Activated naive CD4-positive, alpha-beta T cell treated with anti-CD3 and anti-CD28 coated beads, Interleukin-2, amount 10 ng/mL, durations not matched to agents 7 days and 5 days (primary cell): ENCODE data around the gene NEUROD1.

ENCODE experiments used
- CTCF ChIA-PET: fragments of 350-600 bp; sonication (Branson Sonifier 250); formaldehyde crosslinking; loops from one replicate; lab custom pipeline; 2021; ENCODE audit warnings: antibody characterized with exemption; lab: Charles Lee
- DNase-seq: peaks from one replicate; pipeline ENCODE4 v3.0.0-alpha.2; 2020
- H3K27ac Mint-ChIP-seq: one replicate; pipeline ENCODE4 v1.8.0; 2021; ENCODE audit warnings: mild to moderate bottlenecking, moderate library complexity, mixed read lengths
- H3K27me3 Mint-ChIP-seq: one replicate; pipeline ENCODE4 v1.8.0; 2021; ENCODE audit warnings: mild to moderate bottlenecking, mixed read lengths
- H3K36me3 Mint-ChIP-seq: one replicate; pipeline ENCODE4 v1.8.0; 2021; ENCODE audit warnings: mixed read lengths
- H3K4me1 Mint-ChIP-seq: one replicate; pipeline ENCODE4 v1.8.0; 2021; ENCODE audit warnings: mixed read lengths
- H3K4me3 Mint-ChIP-seq: one replicate; pipeline ENCODE4 v1.8.0; 2021; ENCODE audit warnings: mild to moderate bottlenecking, moderate library complexity, mixed read lengths
- H3K9me3 Mint-ChIP-seq: one replicate; pipeline ENCODE4 v1.8.0; 2021; ENCODE audit warnings: mixed read lengths

NEUROD1 gene

DNA sequence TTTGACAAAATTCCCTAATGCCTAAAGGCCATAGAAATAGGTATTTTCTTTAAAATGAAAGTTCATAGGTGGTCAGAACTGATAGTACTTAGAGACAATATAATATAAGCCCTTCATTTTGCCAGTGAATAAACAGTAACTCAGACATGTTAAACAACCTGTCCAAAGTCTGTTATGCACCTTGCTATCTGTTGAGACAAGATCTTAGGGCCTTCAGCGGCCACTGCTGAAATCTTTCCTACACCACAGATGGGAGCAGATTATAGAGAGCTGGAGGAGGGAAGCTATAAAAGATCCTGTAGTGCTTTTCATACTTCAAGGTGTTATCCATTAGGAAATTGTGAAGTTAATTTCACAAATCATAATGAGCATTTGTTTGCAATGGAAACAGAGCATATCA is 37.2 kb downstream of the NEUROD1 start:
- H3K36me3 Mint-ChIP-seq: no peaks in the 10 kb centered on the region
- H3K4me1 Mint-ChIP-seq: no peaks in the 10 kb centered on the region
- no peak overlapping the region for H3K27ac Mint-ChIP-seq
- peaks cover 18% of the 10 kb centered on the region for H3K27me3 Mint-ChIP-seq
- no peak for DNase-seq
- H3K4me3 Mint-ChIP-seq: no peak overlapping the region
- no peaks in the 10 kb centered on the region for H3K9me3 Mint-ChIP-seq
- CTCF ChIA-PET: interaction anchor here (0.8 kb wide), 1 partner anchor 741 kb away, joined by 3 read pairs; no protein-coding TSS in a partner anchor

DNA sequence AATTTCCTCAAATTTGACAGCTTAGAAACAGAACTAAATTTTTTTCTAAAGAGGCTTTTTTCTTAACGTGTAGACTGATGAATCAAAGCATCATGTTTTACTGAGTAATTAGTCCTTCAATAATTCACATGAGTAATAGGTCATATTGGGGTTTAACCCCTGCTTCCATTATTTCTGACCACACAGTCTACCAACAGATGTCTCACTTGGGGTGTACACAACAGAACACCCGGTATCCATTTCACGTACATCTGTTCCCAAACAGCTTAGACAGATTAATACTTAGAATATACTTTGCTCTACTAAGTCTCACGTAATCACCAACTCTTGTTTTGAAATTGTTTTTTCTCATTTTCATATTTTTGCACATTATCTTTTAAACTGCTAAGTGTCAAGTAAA is 38.2 kb downstream of the NEUROD1 start:
- Mint-ChIP-seq H3K27me3 (peaks cover 12% of the 10 kb centered on the region), H3K4me3 (no peak overlapping the region), H3K36me3 (no peaks in the 10 kb centered on the region), H3K9me3 (no peaks in the 10 kb centered on the region), H3K4me1 (no peaks in the 10 kb centered on the region), H3K27ac (no peak overlapping the region)
- DNase-seq: no peak
- CTCF ChIA-PET: no interaction called here

DNA sequence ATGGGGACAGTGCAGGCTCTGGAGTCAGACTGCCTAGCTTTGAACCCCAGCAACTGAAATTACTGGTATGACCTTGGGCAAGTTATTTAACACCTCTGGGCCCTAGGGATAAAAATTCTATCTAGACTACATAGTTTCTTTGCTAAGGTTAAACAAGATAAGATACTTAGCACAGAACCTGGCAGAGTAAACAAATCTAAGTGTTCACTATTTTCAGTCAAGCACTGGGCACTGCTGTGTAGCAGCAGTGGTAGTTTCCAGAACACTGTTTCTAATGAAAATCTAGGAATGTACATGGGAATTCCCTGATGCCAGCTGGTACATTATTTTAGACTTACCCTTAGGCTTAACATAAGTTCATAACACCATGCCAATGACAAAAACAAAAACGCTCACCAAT is 40.6 kb downstream of the NEUROD1 start:
- CTCF ChIA-PET: no interaction called here
- Mint-ChIP-seq H3K9me3 (no peaks in the 10 kb centered on the region), H3K27ac (no peak overlapping the region), H3K4me3 (no peak overlapping the region), H3K27me3 (peaks cover 8% of the 10 kb centered on the region), H3K4me1 (no peaks in the 10 kb centered on the region), H3K36me3 (no peaks in the 10 kb centered on the region)
- DNase-seq: no peak

DNA sequence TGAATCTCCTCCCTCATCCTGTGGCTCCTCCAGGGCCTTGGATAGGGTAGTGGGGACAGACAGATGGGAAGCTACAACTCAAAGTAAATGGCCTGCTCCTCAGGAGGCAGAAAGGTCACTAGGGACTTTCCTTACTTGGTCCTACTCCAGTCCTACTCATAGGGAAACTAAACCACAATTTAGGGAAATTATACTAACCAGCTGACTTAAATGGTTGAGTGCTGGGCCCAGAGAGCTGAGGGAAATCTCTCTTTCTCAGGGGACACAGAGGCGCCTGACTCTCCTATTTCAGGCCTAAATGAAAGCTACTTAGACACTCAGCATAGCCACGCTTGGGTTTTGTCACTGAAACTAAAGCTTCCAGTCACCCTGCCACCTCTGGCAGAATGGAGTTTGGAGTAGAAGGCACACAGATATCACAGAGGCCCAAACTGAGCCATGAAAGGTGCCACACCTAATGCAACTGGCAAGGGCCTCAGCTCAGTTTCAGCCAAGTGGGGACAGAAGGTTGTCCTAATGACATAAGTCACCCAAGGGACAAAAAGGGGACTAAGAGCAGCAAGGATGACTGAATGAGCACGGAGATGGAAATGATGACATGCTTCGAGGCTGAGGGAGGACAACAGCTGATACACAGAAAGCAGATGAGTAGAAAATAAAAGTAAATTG is 47.5 kb downstream of the NEUROD1 start:
- no peaks in the 10 kb centered on the region for H3K4me1 Mint-ChIP-seq
- CTCF ChIA-PET: interaction anchor here (0.5 kb wide), 1 partner anchor 18 kb away, joined by 3 read pairs; no protein-coding TSS in a partner anchor
- no peak for DNase-seq
- H3K4me3 Mint-ChIP-seq: no peak overlapping the region
- H3K36me3 Mint-ChIP-seq: no peaks in the 10 kb centered on the region
- peaks cover 15% of the 10 kb centered on the region for H3K27me3 Mint-ChIP-seq
- H3K9me3 Mint-ChIP-seq: no peaks in the 10 kb centered on the region
- H3K27ac Mint-ChIP-seq: no peak overlapping the region

DNA sequence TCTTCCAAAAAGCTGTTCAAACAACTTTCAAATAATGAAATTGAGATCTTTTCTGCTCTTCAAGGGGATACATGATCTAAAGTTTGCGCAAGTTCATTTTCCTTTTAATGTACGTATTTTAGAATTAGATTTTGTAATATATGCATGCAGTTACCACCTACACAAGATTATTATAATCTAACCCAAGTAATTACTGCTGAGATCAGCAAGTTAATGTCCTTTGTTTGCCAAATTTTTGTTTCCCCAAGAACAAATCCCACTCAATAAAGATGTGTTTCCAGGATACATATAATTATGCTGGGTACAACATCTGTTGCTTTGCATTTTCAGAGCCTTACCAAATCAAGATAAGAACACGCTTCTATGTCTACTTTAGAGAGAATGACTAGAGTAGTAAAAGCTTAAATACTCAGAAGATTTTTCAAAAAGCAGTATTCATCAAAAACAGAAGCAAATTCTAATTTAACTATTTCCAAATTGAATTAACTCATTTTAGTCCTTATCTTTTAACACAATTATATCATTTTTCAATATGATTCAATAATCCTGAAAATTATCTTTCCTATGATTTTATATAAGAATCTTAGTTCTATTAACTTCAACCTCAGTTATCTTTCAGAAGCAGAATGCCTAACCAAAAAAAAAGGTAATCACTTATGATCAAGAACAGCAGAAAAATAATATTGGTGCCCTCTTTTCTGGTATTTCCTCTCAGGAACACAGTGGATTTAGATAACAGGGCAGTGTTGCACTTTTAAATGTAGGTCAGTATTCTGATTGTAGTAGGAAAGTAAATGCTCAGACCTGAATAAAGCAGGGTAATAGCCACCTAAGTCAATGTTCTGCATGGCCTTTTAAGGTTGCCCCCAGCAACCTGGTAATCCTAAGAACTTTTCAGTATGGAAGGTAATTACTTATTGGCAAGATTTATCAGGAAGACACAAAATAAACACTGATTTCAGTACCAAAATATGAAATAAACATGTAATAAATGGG is 51.4 kb downstream of the NEUROD1 start:
- no peaks in the 10 kb centered on the region for H3K9me3 Mint-ChIP-seq
- no peak for DNase-seq
- H3K4me1 Mint-ChIP-seq: no peaks in the 10 kb centered on the region
- CTCF ChIA-PET: no interaction called here
- H3K36me3 Mint-ChIP-seq: no peaks in the 10 kb centered on the region
- no peak overlapping the region for H3K4me3 Mint-ChIP-seq
- peaks cover 29% of the 10 kb centered on the region for H3K27me3 Mint-ChIP-seq
- no peak overlapping the region for H3K27ac Mint-ChIP-seq

DNA sequence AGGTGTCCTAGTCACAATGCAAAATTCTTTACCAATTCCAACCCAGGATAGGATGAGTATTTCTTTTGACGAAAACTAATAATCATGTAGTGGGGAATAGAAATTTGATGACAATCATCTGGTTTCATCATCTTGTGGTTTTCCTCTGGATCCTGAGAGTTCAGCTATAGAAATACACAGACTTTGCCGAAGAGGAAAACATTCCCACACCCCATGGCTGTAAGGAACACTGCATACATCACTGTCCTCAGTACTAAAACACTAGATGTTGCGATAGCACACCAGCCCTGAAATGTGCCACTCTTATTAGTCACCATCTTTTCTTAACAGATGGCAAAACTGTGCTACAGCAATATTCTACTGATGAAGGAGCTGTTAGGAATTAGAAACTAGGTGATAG is 52.8 kb downstream of the NEUROD1 start:
- H3K4me1 Mint-ChIP-seq: no peaks in the 10 kb centered on the region
- H3K9me3 Mint-ChIP-seq: no peaks in the 10 kb centered on the region
- H3K27me3 Mint-ChIP-seq: peaks cover 26% of the 10 kb centered on the region
- no peak overlapping the region for H3K27ac Mint-ChIP-seq
- H3K36me3 Mint-ChIP-seq: no peaks in the 10 kb centered on the region
- no peak for DNase-seq
- CTCF ChIA-PET: no interaction called here
- H3K4me3 Mint-ChIP-seq: no peak overlapping the region

DNA sequence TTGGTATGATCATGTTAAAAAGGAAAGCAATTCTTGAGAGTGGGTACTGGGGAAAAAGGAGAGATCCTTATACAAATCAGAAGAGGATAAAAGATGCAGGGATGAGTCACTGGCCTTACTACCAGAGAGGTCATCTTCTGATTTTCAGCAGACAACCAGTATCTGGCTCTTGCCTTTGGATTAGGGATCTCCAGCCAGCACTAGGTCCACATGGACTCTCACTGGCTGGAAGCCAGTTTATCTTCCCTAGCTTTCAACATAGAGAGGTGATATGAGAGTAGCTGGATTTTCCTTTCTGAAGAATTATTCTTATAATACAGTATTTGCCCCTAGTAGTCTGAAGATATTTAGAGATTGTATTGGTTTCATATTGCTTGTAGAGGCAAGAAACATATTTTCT is 53.6 kb downstream of the NEUROD1 start:
- H3K9me3 Mint-ChIP-seq: no peaks in the 10 kb centered on the region
- CTCF ChIA-PET: no interaction called here
- no peaks in the 10 kb centered on the region for H3K36me3 Mint-ChIP-seq
- H3K4me1 Mint-ChIP-seq: no peaks in the 10 kb centered on the region
- peaks cover 25% of the 10 kb centered on the region for H3K27me3 Mint-ChIP-seq
- DNase-seq: no peak
- no peak overlapping the region for H3K27ac Mint-ChIP-seq
- no peak overlapping the region for H3K4me3 Mint-ChIP-seq
